ENCODE measurements around the gene BMP5.

Gene BMP5

DNA sequence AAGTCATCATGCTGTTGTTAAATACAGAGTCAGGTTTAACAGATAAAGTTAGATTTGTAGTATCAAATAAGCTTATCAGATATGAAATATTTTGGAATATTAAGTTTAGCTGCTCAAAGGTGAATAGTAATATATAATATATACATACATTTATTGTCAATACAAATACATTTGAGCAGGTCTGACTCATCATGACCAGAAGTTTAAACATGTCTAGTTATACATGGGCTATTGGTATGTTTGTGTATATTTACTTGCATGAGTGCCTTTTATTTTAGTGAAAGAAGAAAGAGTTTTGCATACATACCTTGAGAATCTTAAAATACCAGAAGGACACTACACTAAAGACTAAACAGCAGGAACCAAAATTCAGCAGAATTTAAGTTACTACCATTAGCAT, 76.8 kb downstream of the BMP5 start:
- DNase-seq = no peak

DNA sequence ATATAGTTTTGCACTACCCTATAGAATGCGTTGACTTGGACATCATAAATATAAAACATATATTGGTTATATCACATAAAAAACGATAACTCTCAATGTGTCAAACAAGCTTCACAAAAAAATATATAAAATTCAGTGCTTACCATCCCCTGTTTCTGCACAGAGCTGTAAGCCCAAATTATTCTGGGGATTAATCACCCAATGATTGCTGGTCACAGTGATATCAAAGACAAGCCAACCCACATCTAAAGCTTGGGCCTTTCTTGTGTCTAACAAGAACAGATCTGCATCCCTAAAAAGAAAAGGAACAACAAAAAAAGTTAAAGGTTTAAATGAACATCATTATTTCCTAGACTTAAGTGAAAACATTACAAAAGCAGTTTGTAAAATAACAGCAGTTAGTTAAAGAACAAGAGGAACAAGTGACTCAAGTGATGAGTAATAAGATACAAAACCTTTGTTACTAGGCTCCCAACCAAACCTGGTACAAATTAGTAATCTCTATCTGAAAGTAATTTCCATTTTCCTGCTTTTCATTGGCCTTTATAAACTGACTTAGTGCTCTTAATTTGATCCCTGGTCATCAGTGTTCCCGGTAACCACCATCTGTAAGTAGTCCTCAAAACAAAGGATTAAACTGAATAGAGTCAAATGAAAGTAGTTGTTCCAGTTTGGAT, 81.1 kb downstream of the BMP5 start:
- no peak for DNase-seq

DNA sequence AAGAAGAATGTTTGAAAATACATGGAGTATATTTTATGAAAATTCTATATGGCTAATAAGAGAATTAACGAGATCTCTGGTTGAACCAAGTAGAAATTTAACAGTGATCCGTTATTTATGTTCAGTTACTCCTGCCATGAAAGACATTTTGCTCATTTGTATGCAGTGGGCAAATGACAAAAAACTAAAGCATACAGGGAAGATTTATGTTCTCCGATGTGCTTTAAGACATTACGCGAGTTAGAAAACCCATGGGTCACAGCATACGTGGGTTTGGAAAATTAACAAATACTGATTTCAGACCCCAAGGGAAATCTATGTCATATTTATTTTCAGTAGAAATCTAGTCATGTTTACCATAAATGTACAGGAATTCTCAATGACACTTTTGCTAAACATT, 90.1 kb downstream of the BMP5 start:
- DNase-seq = no peak

DNA sequence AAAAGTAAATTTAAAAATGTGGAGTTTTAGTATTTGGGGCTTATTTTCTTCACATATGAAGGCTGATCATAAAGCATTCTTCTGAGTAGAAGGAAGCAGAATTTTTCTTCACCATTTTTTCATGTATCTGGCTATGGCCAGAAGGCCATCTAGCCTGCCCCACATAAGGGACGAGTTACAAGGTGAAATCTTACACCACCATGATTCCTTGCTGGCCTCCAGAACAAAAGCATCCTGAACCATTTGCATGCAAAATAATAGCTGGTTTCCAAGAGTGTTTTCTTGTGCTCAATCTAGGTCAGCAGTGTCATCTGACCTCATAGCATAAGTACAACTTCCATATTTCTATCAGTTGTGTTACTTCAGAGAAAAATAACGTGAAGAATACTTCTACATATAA, 93.1 kb downstream of the BMP5 start:
- no peak for DNase-seq

DNA sequence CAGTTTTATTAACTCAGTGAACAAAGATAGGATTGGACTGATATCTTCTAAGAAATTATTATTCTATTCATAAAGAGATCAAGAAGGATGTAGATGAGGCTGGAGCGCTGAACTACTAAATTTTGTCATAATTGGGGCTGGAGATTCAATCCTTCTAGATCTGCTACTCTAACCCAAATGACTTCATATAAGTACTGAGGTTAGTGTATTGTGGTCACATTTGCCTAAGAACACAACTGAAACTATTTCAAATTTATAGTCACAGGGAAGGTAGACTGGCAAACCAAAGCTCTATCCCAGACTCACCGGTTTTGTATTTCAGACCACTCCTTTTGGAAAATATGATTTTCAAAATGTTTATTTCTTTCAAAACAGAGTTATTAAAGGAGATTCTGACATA, 96.7 kb downstream of the BMP5 start:
- no peak for DNase-seq

DNA sequence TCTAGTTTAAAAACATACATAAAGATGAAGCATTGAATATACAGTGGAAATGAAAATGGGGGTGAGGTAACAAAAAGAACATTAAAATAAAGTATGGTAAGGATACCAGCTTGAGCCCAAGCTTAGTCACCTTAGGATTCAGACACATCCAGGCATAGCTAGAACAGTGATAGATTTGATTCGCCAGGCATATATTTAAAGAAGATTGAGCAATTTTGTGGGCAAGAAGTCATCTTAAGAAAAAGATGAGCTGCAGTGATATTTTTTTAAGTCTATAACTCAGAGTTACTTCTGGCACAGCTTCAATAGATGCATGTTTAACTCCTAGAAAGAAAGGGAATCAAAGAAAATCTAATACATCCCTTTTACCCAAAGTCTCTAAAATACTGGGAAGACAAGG, 97.9 kb downstream of the BMP5 start:
- no peak for DNase-seq

DNA sequence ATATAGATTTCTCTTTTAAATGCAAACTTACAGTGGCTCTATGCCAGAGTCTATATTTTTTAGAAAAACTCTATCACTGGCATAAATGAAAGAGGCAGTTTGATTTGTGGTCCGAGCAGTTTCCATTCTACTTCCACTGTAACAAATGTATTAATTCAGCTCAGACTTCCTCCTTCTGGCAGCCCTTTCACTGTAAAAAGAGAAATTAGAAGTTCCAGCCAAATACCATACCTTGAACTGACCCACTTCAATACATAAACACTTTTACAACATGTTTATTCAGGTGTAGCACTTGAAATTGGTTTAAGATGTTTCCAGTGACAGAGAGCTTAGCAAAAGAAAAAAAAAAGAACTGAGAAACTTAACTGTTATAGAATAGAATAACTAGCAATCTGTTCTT, 99.3 kb downstream of the BMP5 start:
- no peak for DNase-seq

DNA sequence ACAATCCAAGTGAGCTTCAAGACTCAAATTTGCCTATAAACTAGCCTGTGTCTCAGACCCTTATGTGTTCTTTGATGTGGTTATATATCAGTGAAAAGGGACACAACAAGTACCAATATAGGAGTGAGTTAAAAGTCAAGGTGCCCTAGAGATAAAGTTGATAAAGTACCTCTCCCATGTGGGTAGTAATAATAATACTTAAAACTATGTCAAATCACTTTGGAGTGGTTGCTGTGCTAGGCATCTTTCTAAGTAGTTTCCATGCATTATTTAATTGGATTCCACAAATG, 100.4 kb downstream of the BMP5 start:
- DNase-seq = no peak

DNA sequence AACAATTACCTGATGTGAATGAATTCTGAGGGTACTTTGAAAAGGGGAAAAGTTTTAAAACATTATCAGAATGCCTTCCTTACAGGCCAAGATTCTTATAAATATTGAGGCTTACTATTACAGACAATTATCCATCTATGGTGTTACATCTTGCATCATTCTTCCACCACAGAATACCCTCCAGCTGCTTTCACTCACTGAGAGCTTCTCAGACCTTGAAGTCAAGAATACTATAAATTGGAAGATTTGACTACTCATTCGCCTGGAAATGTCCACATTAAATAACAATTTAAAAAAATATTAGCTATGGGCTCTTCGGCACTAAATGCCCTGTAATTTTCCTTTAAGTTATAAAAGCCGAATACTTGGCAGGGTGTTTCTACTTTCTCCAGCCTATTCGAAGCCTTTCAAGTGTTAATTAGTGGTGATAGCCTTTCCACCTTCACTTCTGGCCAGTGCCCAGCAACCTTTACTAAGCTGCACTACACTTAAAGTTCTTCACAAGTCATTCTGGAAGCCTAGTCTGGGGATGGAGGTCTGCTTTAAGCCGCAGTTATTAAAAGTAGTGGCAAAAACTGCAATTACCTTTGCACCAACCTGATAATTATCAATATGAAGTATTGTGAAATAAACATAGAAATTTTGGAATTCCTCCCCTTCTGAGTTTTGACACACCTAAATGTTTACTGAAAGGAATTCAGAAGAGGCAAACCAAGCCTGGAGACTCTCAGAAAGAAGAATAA, 100.9 kb downstream of the BMP5 start:
- no peak for DNase-seq

DNA sequence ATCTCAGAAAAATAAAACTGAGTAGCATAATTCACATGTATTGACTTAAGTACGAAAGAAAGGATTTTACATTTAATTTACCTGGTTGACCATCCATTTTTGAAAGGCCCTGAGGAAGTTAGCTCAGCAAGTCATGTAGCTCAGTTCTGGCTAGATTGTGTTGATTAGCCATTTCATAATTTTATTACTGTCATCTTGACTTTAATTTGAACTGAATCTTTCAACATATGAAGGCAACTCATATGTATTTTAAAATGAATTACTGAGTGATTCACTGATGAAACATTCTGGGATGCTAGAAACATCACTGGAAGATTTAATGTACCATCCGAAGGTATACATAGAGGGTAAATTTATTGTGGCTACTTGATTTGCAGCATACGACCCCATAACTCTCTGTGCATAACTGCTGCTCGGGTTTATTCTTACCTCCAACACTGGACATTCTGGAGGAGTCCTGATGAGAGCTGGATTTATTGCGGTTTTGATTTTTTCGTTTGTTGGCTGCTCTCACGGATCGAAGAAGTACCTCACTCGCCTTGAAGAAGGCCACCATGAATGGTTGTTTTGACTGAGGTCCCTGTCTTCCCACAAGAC, 101.7 kb downstream of the BMP5 start:
- no peak for DNase-seq

DNA sequence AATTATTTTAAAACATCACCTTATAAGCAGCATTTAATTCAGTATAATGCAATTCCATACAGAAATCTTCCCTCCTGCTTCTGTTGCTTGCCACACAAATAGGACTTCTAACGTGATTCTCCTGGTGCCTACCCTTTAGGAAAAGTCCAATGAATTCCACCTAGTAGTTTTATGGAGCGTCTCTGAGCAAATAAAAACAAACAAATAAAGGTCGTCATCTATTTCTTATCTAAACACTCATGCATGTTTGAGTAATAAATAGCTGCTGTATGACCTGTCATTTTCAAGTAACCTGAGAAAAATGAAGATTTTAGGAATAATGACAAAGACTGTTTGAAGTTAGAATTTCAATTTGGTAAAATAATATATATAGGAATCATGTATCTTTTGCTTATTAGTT, 102.7 kb downstream of the BMP5 start:
- no peak for DNase-seq

DNA sequence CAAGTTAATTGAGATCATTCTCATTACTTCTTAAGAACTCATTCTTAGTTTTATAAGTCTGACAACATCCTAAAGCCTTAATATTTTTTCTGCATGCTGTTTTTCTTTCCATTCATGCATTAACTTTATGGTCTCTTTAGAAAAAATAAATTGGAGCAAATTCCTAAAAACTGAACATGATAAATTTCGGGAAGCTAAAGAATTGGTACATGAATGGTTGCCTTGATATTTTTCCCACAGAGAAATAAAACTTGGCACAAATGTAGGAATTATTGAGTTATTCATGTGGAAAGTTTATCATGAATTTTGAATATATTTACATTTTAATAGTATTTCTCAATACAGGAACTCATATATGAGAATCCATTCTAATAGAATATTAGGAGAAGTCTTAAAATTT, 115.9 kb downstream of the BMP5 start:
- DNase-seq = no peak

DNA sequence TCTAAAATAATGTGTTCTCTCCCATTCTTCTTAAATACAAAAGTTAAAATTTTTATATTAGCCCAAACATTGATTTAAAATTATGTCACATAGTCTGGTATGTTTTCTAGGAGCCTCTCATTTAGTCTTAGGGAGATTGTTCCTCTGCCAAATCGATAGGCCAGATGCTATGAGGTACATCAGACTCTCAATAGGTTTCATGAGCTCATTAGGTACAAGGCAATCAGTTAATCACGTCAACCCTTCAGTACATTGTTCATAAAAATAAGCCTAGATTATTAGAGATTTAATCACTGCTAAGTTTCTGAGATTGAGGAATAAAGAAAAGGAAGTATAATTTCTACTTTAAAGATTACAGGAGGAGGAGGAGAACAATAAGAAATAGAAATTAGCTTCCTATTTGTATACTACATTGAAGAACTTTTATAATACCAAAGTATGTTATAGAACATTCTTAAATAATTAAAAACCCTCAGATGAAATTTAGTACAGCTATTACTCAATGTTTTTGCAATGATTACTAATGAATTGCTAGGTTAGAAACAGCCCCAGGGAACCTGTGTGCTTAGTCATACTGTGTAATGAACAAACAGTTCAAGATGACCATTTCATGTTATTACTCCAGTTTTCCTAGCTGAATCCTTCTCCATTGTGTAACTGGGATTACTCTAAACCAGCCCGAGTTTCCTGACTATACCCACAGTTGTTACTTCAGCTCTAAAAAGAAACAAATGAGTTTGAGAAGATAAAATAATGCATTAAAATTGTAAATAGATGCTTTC, 117.0 kb downstream of the BMP5 start:
- DNase-seq = no peak

DNA sequence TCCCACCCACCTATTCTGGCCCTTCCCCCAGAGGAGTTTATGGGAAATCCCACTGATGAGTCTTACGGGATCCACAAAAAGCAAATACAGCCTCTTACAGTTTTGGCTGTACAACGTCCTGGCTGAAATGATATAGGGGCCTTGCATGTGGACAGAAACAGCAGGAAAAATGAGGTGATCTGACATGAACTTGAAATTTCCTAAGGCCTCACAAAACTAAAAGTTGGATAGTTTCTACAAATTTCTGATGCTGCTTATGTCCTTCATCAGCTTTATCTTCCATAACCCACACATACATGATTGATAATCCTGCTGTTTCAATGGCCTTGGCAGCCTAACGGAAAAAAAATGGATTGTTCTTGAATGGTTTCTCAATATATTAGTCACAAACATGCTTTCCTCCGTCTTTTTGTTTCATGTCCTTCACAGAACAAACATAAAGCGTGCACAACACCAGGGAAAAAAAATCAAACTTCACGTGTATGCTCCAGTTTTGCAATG, 118.8 kb downstream of the BMP5 start:
- DNase-seq = no peak

DNA sequence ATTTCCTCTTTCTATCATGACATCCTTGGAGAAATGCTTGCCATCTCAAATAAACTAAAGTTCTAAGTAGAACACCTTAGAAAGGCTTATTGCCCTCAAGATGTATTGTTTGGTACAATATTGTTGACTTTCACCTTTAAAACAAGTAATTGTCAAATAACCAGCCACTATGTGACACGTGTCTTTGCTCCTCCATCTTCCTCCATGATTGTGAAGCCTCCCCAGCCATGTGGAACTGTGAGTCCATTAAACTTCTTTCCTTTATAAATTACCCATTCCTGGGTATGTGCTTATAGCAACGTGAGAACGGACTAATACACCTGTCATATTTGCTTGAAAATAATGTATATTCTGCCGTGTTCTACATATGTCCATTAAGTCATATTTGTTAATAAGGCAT, 126.5 kb downstream of the BMP5 start:
- DNase-seq = no peak

DNA sequence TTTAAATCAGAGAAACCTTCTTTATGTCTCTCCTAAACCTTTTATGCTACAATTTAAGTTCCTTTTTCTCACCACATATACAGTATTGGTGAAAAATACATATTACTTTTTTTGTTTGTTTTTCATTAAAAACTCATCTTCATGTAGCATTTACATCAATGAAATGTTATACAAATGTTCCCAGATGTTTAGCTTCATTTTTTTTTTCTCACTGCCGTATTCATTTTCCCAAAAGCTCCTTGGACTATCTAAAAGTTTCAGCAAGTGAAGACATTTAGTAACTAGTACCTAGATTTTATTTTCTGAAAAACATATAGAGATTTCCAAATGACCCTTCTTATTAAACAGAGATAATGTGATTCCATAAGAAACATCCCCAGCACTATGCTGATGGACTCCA, 128.9 kb downstream of the BMP5 start:
- no peak for DNase-seq

DNA sequence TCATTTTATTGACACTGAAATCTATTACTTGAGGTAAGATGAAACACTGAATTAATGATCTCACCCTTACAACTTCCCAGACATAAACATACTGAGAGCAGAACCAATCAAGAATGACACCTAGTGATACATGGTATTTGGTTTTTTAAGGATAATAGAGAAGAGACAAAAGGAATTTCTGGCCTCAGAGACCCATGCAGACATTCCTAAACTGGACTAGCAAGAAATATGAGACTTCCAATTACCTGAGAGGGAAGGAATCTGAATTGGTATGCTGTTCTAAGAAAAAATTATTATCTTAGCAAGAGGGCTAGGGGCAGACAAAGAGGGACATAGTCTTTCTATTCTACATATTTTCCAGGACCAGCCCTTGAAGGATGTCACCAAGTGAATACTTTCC, 141.1 kb downstream of the BMP5 start:
- no peak for DNase-seq

DNA sequence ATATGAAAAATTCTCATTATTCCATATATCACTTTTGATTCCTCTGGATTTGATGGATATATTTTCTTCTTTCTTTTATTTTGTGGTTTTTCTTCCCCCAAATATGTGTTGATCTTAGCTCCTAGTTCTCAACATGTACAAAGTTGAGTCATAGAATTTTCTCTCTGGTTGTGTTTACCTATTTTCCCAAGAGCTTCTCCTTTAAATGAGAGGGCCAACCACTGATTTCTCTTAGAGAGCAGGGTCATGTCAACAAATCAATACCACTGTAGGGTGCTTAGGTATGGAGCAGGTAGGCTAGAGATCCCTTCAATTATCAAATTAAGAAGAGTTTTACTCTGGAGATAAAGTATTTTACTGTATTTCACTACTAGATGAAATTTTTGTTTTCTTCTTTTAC, 145.7 kb downstream of the BMP5 start:
- DNase-seq = no peak

DNA sequence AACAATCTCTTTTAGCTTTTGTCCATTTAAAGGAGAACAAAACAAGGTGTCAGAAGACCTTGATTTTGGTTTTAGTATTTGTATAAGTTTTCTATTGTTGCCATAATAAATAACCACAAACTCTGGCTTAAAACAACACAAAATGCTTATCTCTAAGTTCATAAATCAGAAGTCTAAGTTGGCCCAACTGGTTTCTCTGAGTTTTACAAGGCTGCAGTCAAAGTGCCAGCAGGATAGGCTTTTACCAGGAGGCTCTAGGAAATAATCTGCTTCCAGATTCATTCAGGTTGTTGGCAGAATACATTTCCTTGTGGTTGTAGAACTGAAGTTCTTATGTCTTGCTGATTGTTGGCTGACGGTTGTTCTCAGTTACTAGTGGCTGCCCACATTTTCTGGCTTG, 149.2 kb downstream of the BMP5 start:
- DNase-seq = no peak

DNA sequence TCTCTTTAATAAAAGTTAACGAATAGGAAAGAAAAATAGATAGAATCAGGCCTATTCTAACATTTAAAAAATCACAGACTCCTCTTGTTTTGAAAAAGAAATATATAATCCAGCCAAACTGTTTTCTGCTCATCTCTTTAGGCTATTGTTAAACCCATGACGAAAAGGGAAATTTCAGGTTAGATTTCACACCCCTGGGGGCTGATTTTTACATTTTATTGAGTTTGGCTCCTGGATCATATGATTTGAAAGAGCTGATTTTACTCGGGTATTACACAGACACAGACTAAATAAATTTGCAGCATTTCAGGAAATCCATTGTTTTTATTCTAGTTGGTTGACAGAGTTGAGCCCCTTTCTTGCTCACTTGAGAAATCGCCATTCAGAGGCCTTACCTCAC, 160.6 kb downstream of the BMP5 start:
- no peak for DNase-seq

DNA sequence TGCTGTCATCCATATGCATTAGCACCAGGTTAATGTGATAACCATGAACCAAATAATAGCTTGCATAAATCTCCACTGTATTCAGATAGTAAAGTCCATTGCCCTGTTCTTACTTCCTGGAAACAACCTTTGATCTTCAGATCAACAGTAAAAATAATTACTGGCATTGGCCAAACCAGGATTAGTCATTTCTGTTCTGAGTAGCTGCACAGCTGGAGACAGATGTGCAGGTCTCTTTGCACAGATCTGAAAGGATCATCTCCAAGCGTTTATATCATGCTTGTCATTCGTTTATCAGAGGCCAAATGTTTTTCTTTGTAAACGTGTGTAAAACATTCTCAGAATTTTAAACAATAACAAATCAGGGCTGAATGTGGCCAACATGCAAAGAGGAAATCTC, 162.0 kb downstream of the BMP5 start:
- DNase-seq = no peak

DNA sequence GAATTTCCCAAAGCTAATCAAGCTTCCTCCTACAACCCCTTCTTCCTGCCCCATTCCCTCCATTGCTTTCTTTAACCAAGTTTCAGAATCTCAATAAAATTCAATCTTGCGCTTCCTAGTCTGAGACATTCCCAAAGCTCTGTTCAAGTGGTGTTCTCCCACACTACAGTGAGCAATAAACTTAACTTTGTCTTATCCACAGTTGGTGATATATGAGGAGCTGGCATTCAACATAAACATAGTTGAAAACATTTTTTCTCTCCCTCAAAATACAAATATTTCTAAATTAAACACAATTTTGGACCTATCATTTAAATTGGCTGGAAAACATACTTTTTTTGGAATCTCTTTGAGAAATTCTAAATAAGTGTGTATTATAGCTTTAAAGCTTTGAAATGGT, 166.7 kb downstream of the BMP5 start:
- no peak for DNase-seq

DNA sequence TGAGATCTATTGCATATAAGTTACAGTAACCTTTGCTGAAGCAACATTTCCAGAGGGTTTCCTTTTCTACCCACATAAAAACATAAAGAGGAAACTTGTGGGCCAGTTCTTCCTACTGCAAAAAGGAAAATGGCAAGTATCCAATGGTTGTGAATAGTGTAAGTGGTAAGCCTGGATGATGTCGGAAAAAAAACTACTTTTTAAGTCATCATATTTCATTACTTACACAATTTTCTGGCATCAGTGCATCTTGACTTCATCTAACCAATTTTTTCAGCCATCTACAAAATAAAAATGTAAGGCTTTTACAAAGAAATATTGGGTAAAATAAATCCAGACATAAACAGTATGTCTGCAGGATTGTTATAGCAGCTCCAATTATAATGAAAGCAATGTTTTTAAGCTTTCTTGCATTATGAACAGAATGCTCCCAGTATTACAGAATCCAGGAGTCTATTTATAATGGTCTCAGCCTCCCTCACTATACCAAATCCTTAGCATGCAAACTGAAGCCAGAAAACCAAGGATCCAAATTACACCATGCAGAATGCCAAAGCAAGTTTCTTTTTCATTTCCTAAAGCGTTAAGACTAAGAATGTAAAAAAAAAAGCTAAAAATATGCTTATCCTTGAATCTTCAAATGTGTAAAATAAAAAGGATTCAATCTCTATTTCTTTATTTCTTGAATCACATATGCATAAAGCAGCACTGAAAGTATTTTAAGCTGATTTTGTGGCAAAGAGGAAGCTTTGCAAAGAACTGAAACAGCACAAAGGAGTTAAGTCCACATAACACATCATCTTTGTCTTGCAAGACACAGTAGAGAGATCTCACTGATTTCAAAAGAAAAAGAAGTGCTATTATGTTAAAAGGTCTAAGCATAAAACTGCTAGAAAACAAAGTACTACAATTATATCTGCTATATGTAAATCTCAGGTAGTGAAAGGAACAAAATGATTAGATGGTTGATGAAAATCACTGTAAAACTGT, 169.6 kb downstream of the BMP5 start:
- DNase-seq = no peak
